Measurements from ENCODE around the gene SLC2A2. TPM values are rescaled to one million over a fixed set of nuclear protein-coding genes. Genes with fewer than 3 reads are reported as not detected.
A peak's percentile ranks its signal among the peaks of the same experiment; 100 is the strongest.

The SLC2A2 gene
- total and polyA plus RNA-seq, 8 donors, result 0.59 to 5.9 (median 2.7) TPM

- Histone ChIP-seq H3K4me3 (no peak overlapping the region), H3K9me3 (no peaks in the 10 kb centered on the region), H3K4me1 (peaks cover 42 to 52% (median 48%) of the 10 kb centered on the region in 3 donors), H3K27me3 (no peaks in the 10 kb centered on the region), H3K27ac (peak overlapping the region in 2 of 4 donors; percentile 15 to 34), H3K36me3 (no peaks in the 10 kb centered on the region)
- no peak for DNase-seq
- TF ChIP-seq CTCF (IDR thresholded peaks at IDR 0.05), result no peak
- 9 to 25% methylated on average over 1 of the region's 1 CpG for WGBS, 2 donors
- peak; percentile 88 for FAIRE-seq
- ATAC-seq, result peak in 1 of 4 donors; percentile 7
- intact Hi-C loops (cut with DNase I), result no loop called here
Observed at GRCh38 chr3:171001250-171001893, 25.1 kb downstream of the SLC2A2 start.

GRCh38 chr3:171000281-171000680 lies 26.2 kb downstream of the SLC2A2 start:
- TF ChIP-seq CTCF (IDR thresholded peaks at IDR 0.05), result no peak
- WGBS, 2 donors, result 78 to 88% methylated on average over 4 of the region's 4 CpGs
- no peaks in the 10 kb centered on the region for H3K27me3 ChIP-seq
- no peak for DNase-seq
- no peak for FAIRE-seq
- peaks cover 42 to 52% (median 48%) of the 10 kb centered on the region in 3 donors for H3K4me1 ChIP-seq
- intact Hi-C loops (cut with DNase I), result no loop called here
- no peaks in the 10 kb centered on the region for H3K36me3 ChIP-seq
- H3K9me3 ChIP-seq, result no peaks in the 10 kb centered on the region
- peak overlapping the region in 2 of 4 donors; percentile 42 to 50 for H3K27ac ChIP-seq
- no peak for ATAC-seq
- H3K4me3 ChIP-seq, result no peak overlapping the region

GRCh38 chr3:170999737-171000242 lies 26.7 kb downstream of the SLC2A2 start:
- FAIRE-seq, result peak; percentile 68
- peak in 4 of 6 donors; percentile 49 to 84 (median 65) for DNase-seq
- ATAC-seq, result peak; percentile 69 to 86 (median 84)

GRCh38 chr3:170997961-170998913 lies 28.3 kb downstream of the SLC2A2 start:
- DNase-seq, result peak in 1 of 6 donors; percentile 15

More at GRCh38 chr3:170999737-171000242, 26.7 kb downstream of the SLC2A2 start:
- H3K27me3 ChIP-seq, result no peaks in the 10 kb centered on the region
- H3K4me1 ChIP-seq, result peaks cover 42 to 52% (median 48%) of the 10 kb centered on the region in 3 donors
- intact Hi-C loops (cut with DNase I), result no loop called here
- H3K9me3 ChIP-seq, result no peaks in the 10 kb centered on the region
- TF ChIP-seq CTCF (IDR thresholded peaks at IDR 0.05), result no peak
- H3K4me3 ChIP-seq, result no peak overlapping the region
- WGBS, 2 donors, result 12 to 14% methylated on average over 2 of the region's 2 CpGs
- H3K36me3 ChIP-seq, result no peaks in the 10 kb centered on the region
- H3K27ac ChIP-seq, result peak overlapping the region in 2 of 4 donors; percentile 42 to 56

More at GRCh38 chr3:170997961-170998913, 28.3 kb downstream of the SLC2A2 start:
- no peaks in the 10 kb centered on the region for H3K27me3 ChIP-seq
- TF ChIP-seq CTCF (IDR thresholded peaks at IDR 0.05), result no peak
- WGBS, 2 donors, result 69 to 81% methylated on average over 5 of the region's 5 CpGs
- H3K4me3 ChIP-seq, result no peak overlapping the region
- intact Hi-C loops (cut with DNase I), result no loop called here
- H3K36me3 ChIP-seq, result no peaks in the 10 kb centered on the region
- peak overlapping the region in 3 of 4 donors; percentile 13 to 56 (median 42) for H3K27ac ChIP-seq
- ATAC-seq (peak in 2 of 4 donors; percentile 9 to 42), FAIRE-seq (no peak)
- H3K9me3 ChIP-seq, result no peaks in the 10 kb centered on the region
- H3K4me1 ChIP-seq, result peaks cover 42 to 52% (median 48%) of the 10 kb centered on the region in 3 donors

Measured in pancreas (tissue), 10 donors.